Progenitor cell of endocrine pancreas (in vitro differentiated cells): ENCODE measurements around the gene KCNT1. TPM values are rescaled to one million over a fixed set of nuclear protein-coding genes. Genes with fewer than 3 reads are reported as not detected.

Source experiments
- DNase-seq: peaks from one replicate; pipeline ENCODE4 v3.0.0; 2021; ENCODE audit warnings: low spot score; ENCODE audit not compliant: unreplicated experiment
- H3K27ac Mint-ChIP-seq: 2 replicates; pipeline ENCODE4 v1.8.0; 2021; ENCODE audit warnings: mild to moderate bottlenecking, moderate library complexity, mixed read lengths
- H3K27me3 Mint-ChIP-seq: 2 replicates; pipeline ENCODE4 v1.8.0; 2021; ENCODE audit warnings: mixed read lengths
- H3K36me3 Mint-ChIP-seq: 2 replicates; pipeline ENCODE4 v1.8.0; 2022; ENCODE audit warnings: mixed read lengths; ENCODE audit not compliant: insufficient read depth
- H3K4me1 Mint-ChIP-seq: 2 replicates; pipeline ENCODE4 v1.8.0; 2021; ENCODE audit warnings: low read depth, mixed read lengths
- H3K4me3 Mint-ChIP-seq: 2 replicates; pipeline ENCODE4 v1.8.0; 2021; ENCODE audit warnings: low read depth, mild to moderate bottlenecking, moderate library complexity, mixed read lengths
- H3K9me3 Mint-ChIP-seq: 2 replicates; pipeline ENCODE4 v1.8.0; 2021; ENCODE audit warnings: low read depth, mixed read lengths
- total RNA-seq: library from RNA; stranded (reverse); gene quantifications from 2 replicates; pipeline ENCODE4 v1.2.1, GENCODE V29; 2021
- TF ChIP-seq, protein P1 (sequence below): fragments of 200-600 bp; sonication (generic); IDR thresholded peaks from one replicate; pipeline ENCODE4 v1.5.0; 2021; ENCODE audit warnings: antibody characterized with exemption, mild to moderate bottlenecking; ENCODE audit not compliant: unreplicated experiment

Gene KCNT1
- total RNA-seq, 1 donor from 2014 or later: not detected

DNA sequence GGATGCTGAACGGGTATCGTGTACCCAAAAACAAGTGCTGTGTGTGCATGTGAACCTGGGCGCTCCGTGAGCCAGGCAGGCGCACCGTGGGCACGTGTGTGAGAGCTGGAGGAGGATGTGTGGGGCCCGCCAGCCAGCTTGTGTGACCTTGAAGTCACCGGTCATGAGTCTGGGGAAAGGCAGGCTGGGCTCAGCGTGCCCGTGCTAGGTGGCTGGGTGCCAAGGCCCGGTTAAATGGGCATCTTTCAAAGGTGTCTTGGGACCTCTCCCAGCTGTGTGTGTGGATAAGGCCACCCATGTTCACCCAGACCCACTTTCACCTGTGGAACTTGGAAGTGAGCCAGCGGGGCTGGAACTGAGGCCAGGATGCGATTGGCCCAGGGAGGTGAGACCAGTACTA, 3.4 kb downstream of the KCNT1 start:
- Mint-ChIP-seq H3K36me3 (no peaks in the 10 kb centered on the region), H3K4me1 (no peaks in the 10 kb centered on the region), H3K27me3 (peaks cover 41% of the 10 kb centered on the region), H3K27ac (no peak overlapping the region), H3K9me3 (no peaks in the 10 kb centered on the region), H3K4me3 (no peak overlapping the region)
- TF ChIP-seq, protein P1, sequence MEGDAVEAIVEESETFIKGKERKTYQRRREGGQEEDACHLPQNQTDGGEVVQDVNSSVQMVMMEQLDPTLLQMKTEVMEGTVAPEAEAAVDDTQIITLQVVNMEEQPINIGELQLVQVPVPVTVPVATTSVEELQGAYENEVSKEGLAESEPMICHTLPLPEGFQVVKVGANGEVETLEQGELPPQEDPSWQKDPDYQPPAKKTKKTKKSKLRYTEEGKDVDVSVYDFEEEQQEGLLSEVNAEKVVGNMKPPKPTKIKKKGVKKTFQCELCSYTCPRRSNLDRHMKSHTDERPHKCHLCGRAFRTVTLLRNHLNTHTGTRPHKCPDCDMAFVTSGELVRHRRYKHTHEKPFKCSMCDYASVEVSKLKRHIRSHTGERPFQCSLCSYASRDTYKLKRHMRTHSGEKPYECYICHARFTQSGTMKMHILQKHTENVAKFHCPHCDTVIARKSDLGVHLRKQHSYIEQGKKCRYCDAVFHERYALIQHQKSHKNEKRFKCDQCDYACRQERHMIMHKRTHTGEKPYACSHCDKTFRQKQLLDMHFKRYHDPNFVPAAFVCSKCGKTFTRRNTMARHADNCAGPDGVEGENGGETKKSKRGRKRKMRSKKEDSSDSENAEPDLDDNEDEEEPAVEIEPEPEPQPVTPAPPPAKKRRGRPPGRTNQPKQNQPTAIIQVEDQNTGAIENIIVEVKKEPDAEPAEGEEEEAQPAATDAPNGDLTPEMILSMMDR: no peak
- DNase-seq: no peak

DNA sequence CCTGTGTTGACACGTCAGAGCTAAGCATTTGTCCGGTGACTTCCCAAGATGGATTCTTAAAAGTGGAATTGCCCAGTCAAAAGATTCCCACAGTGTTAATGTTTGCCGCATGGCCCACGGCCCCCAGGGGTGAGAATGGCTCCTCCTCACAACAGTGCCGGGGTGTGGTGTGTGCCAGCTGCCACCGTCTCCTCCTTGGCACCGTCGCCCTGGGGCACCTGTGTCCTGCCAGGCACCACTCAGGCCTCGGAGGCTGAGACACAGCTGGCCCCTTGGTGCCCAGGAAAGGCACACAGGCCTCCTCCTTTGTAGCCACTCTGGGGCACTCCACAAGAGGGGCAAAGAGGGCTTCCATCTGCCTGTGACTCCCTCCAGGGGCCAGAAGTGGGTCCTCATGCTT, 4.3 kb downstream of the KCNT1 start:
- no peak for DNase-seq
- TF ChIP-seq, protein P1: no peak
- no peaks in the 10 kb centered on the region for H3K4me1 Mint-ChIP-seq
- no peaks in the 10 kb centered on the region for H3K36me3 Mint-ChIP-seq
- H3K27ac Mint-ChIP-seq: no peak overlapping the region
- H3K4me3 Mint-ChIP-seq: no peak overlapping the region
- H3K9me3 Mint-ChIP-seq: no peaks in the 10 kb centered on the region
- H3K27me3 Mint-ChIP-seq: peaks cover 49% of the 10 kb centered on the region

DNA sequence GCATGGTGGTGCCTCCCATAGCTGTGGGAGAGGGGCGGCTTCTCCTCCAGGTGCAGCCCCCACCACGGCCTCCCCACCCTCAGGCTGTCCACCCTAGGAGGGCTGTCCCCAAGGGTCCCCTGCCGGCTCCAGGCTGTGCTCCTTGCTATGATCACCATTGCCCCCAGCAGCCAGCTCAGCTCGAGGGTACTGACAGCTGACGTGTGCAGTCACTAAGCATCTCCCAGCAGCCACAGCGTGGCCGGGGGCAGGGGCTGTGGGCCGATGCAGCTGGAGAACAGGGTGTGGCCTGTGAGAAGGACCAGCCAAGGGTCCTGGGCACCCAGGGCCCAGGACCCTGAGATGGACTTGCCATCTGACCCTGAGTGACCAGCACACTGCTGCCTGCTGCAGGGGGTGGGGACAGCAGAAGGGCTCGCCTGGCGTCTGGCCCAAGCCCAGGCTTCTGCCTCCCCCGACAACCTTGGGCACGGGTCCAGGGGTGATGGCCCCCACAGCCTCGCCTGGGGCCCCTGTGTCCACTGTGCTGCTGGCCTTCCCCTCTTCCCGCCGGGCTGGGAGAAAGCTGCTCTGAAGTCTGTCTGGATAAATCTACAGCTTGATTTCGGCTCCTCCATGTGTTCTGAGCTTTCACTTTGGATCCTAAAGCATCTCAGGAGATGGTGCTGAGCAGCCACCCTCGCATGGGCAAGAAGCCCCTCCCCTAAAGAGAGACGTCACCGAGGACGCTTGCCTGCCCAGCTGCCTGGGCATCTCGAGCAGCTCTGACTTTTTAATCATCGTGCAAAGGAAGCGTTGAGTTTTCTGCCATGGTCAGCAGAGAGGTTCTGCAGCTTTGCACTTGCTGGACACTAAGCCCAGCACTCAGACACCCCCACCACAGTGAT, 5.5 kb downstream of the KCNT1 start:
- H3K4me3 Mint-ChIP-seq: no peak overlapping the region
- H3K36me3 Mint-ChIP-seq: no peaks in the 10 kb centered on the region
- no peaks in the 10 kb centered on the region for H3K9me3 Mint-ChIP-seq
- TF ChIP-seq, protein P1: no peak
- H3K27me3 Mint-ChIP-seq: peaks cover 59% of the 10 kb centered on the region
- no peaks in the 10 kb centered on the region for H3K4me1 Mint-ChIP-seq
- no peak overlapping the region for H3K27ac Mint-ChIP-seq
- DNase-seq: no peak

DNA sequence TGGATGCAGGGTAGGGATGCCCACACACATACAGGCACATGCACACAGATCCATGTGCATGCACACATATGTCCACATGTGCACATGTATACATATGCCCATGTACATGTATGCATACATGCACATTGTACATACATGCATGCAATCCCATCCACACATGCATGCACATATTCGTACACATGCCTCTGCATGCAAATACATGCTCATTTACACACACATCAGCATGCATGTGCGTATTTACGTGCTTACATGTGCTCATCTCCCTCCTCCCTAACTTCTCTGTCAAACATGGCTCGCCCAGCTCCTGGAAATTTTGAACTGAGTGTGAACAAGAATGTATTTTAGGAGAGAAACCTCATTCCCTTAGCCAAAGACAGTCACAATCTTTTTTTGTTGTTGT, 6.2 kb downstream of the KCNT1 start:
- peaks cover 59% of the 10 kb centered on the region for H3K27me3 Mint-ChIP-seq
- H3K9me3 Mint-ChIP-seq: no peaks in the 10 kb centered on the region
- no peaks in the 10 kb centered on the region for H3K4me1 Mint-ChIP-seq

DNA sequence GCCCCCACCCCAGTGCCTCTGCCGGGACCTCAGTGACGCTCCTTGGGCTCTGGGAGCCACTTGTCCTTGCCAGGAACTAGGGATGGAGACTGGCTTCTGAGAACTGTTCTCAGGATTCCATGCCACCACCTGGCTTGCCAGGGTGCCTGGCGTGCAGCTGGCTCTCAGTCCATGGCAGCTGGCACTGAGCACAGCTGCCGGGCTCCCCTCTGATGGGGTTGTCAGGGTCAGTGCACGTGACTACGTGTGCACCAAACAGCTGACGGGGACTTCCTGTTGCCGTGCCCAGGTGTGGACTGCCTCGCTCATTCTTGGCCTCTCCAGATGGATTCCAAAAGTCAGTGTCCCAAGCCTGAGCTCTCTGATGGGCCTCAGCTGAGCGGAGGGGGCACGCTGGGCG, 9.4 kb downstream of the KCNT1 start:
- no peak for DNase-seq
- TF ChIP-seq, protein P1: no peak
- Mint-ChIP-seq H3K27me3 (peaks cover 68% of the 10 kb centered on the region), H3K4me3 (no peak overlapping the region), H3K4me1 (no peaks in the 10 kb centered on the region), H3K27ac (no peak overlapping the region), H3K36me3 (no peaks in the 10 kb centered on the region), H3K9me3 (no peaks in the 10 kb centered on the region)

More for the DNA sequence above, 6.2 kb downstream of the KCNT1 start:
- Mint-ChIP-seq H3K27ac (no peak overlapping the region), H3K36me3 (no peaks in the 10 kb centered on the region), H3K4me3 (no peak overlapping the region)
- TF ChIP-seq, protein P1: no peak
- DNase-seq: no peak
